Measurements from ENCODE around the gene ATXN7L2.

The ATXN7L2 gene

GRCh38 chr1:109476825-109477224 is 6.9 kb upstream of the ATXN7L2 start:
- TF ChIP-seq CTCF (IDR thresholded peaks at IDR 0.05; ENCODE audit: borderline replicate concordance, insufficient read depth, low read depth, low read length), result no peak
- H3K4me3 ChIP-seq (ENCODE audit: low read depth, low read length), result no peak overlapping the region

DNA sequence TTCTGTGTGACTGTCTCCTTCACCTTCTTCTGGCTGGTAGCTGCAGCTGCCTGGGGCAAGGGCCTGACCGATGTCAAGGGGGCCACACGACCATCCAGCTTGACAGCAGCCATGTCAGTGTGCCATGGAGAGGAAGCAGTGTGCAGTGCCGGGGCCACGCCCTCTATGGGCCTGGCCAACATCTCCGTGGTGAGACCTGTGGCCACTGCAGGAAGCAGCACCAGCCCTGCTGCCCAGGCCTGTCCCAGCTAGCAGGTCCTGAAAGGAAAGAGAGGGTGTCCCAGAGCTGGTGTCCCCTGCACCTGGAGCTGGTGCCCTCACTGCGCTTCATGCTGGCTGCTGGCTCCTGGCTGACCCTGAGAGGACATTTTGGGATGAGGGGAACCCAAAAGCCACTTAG is 5.9 kb upstream of the ATXN7L2 start:
- no peak overlapping the region for H3K4me3 ChIP-seq (ENCODE audit: low read depth, low read length)
- no peak for TF ChIP-seq CTCF (IDR thresholded peaks at IDR 0.05; ENCODE audit: borderline replicate concordance, insufficient read depth, low read depth, low read length)

GRCh38 chr1:109478806-109479205 is 4.9 kb upstream of the ATXN7L2 start:
- no peak for TF ChIP-seq CTCF (IDR thresholded peaks at IDR 0.05; ENCODE audit: borderline replicate concordance, insufficient read depth, low read depth, low read length)
- no peak overlapping the region for H3K4me3 ChIP-seq (ENCODE audit: low read depth, low read length)

DNA sequence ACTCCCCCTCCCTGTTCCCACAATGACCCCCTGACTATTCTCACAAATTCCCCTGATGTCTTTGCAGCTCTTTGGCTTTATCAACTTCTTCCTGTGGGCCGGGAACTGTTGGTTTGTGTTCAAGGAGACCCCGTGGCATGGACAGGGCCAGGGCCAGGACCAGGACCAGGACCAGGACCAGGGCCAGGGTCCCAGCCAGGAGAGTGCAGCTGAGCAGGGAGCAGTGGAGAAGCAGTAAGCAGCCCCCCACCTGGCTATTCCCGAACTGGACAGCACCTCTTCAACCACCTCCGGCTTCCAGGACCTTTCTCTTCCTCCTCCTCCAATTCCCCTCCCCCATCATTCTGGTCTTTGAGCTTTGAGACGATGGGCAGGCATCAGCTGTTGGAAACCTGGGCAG is 4.4 kb upstream of the ATXN7L2 start:
- no peak for TF ChIP-seq CTCF (IDR thresholded peaks at IDR 0.05; ENCODE audit: borderline replicate concordance, insufficient read depth, low read depth, low read length)
- no peak overlapping the region for H3K4me3 ChIP-seq (ENCODE audit: low read depth, low read length)

DNA sequence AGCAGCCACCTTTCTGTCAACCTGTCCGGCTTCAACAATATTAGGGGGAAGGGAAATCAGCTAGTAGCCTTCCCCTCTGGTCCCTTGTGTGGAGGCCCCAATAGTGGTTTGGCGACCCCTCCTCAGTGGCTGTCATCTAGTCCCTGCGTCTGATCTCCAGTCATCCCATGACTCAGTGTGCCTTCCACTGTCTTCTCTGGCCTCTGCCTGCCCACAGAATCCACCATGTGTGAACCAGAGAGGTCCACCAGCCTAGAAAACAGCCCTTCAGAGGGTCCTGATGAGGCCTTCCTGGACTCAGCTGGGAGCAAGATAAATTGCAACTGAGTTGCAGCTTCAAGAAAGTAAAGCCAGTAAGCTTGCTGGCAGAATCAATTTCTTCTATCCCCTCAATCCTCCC is 3.8 kb upstream of the ATXN7L2 start:
- no peak overlapping the region for H3K4me3 ChIP-seq (ENCODE audit: low read depth, low read length)
- no peak for TF ChIP-seq CTCF (IDR thresholded peaks at IDR 0.05; ENCODE audit: borderline replicate concordance, insufficient read depth, low read depth, low read length)

GRCh38 chr1:109481646-109482045 is 2.1 kb upstream of the ATXN7L2 start:
- TF ChIP-seq CTCF (IDR thresholded peaks at IDR 0.05; ENCODE audit: borderline replicate concordance, insufficient read depth, low read depth, low read length), result no peak
- H3K4me3 ChIP-seq (ENCODE audit: low read depth, low read length), result no peak overlapping the region

DNA sequence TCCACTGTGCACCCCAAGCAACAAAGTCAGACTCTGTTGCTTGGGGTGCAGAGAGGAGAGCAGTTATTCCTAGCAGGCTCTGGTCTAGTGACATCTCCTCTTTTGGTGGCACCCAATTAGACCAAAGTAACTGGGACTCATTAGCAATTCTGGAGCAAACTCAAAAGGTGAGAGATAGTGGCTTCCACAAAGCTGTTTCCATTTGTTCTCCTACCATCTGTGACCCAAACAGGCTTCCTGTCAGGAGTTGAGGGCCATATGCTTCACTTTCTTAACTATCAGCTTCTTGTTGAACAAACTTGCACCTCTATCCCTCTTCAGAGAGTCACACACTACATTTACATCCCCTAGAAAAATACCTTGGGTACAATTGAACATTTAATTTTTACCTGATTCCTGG is 1.5 kb upstream of the ATXN7L2 start:
- no peak overlapping the region for H3K4me3 ChIP-seq (ENCODE audit: low read depth, low read length)
- no peak for TF ChIP-seq CTCF (IDR thresholded peaks at IDR 0.05; ENCODE audit: borderline replicate concordance, insufficient read depth, low read depth, low read length)
